Naive thymus-derived CD4-positive, alpha-beta T cell (primary cell): Measurements from ENCODE around the gene FCN3. TPM values are rescaled to one million over a fixed set of nuclear protein-coding genes. Genes with fewer than 3 reads are reported as not detected.
"Not testable (repeated sequence)": the region's sequence is repeated elsewhere in the genome, so short reads cannot be mapped to it uniquely, and the experiment has no call there.

Experiments
- ATAC-seq: fragments of 150-1000 bp; cut with Tn5 transposase; 2 replicates; pipeline ENCODE4 v1.10.0; 2021; ENCODE audit warnings: mild to moderate bottlenecking, moderate library complexity
- CTCF ChIA-PET: fragments of 350-600 bp; sonication (Branson Sonifier 250); formaldehyde crosslinking; loops from one replicate; lab custom pipeline; 2021; ENCODE audit warnings: antibody characterized with exemption; lab: Charles Lee
- POLR2A ChIA-PET: fragments of 350-600 bp; sonication (Branson Sonifier 250); formaldehyde crosslinking; loops from one replicate; lab custom pipeline; 2021; ENCODE audit warnings: antibody characterized with exemption, inconsistent platforms; lab: Charles Lee
- DNase-seq, 9 donors: peaks; one replicate each; pipeline versions ENCODE4 v3.0.0 to v3.0.0-alpha.2; 2020 to 2022; ENCODE audit warnings: mixed read lengths in 1 of 9
- H3K27ac ChIP-seq: one replicate; pipeline ENCODE4 v1.7.0; 2013; ENCODE audit warnings: mild to moderate bottlenecking, low read depth, low read length, moderate library complexity
- H3K27me3 ChIP-seq, 2 donors: one replicate each; pipeline ENCODE4 v1.7.0; 2013; ENCODE audit warnings: low read length in 2 of 2, mild to moderate bottlenecking in 2 of 2, moderate library complexity in 2 of 2; ENCODE audit not compliant: control insufficient read depth in 2 of 2, insufficient read depth in 2 of 2
- H3K36me3 ChIP-seq, 3 experiments: 1 replicate in 2 of 3; 2 replicates in 1 of 3; pipeline ENCODE4 v1.7.0; 2013; ENCODE audit warnings: low read length in 3 of 3, mild to moderate bottlenecking in 3 of 3, moderate library complexity in 1 of 3; ENCODE audit not compliant: insufficient read depth in 3 of 3, control insufficient read depth in 2 of 3
- H3K4me1 ChIP-seq, 2 donors: one replicate each; pipeline ENCODE4 v1.7.0; 2013; ENCODE audit warnings: low read length in 2 of 2, mild to moderate bottlenecking in 2 of 2, moderate library complexity in 1 of 2; ENCODE audit not compliant: control insufficient read depth in 2 of 2, insufficient read depth in 2 of 2
- H3K4me3 ChIP-seq: 2 replicates; pipeline ENCODE4 v1.7.0; 2013; ENCODE audit warnings: mild to moderate bottlenecking, low read length
- H3K9me3 ChIP-seq, 3 experiments: 1 replicate in 2 of 3; 2 replicates in 1 of 3; pipeline ENCODE4 v1.7.0; 2013; ENCODE audit warnings: low read length in 3 of 3; ENCODE audit not compliant: control insufficient read depth in 2 of 3
- H3K27ac Mint-ChIP-seq, 9 donors: one replicate each; pipeline ENCODE4 v1.8.0; 2020 to 2022; ENCODE audit warnings: mixed read lengths in 9 of 9, mild to moderate bottlenecking in 8 of 9, moderate library complexity in 5 of 9, inconsistent platforms in 2 of 9
- H3K27me3 Mint-ChIP-seq, 5 donors: one replicate each; pipeline ENCODE4 v1.8.0; 2021 to 2022; ENCODE audit warnings: mixed read lengths in 5 of 5, mild to moderate bottlenecking in 1 of 5
- H3K36me3 Mint-ChIP-seq, 5 donors: one replicate each; pipeline ENCODE4 v1.8.0; 2020 to 2022; ENCODE audit warnings: mixed read lengths in 5 of 5, mild to moderate bottlenecking in 3 of 5, inconsistent platforms in 1 of 5
- H3K4me1 Mint-ChIP-seq, 7 donors: one replicate each; pipeline ENCODE4 v1.8.0; 2020 to 2022; ENCODE audit warnings: mixed read lengths in 7 of 7, mild to moderate bottlenecking in 3 of 7, inconsistent platforms in 1 of 7
- H3K4me3 Mint-ChIP-seq, 10 donors: one replicate each; pipeline ENCODE4 v1.8.0; 2020 to 2022; ENCODE audit warnings: mild to moderate bottlenecking in 10 of 10, mixed read lengths in 10 of 10, moderate library complexity in 6 of 10, inconsistent platforms in 2 of 10
- H3K9me3 Mint-ChIP-seq, 11 donors: one replicate each; pipeline ENCODE4 v1.8.0; 2020 to 2022; ENCODE audit warnings: mixed read lengths in 11 of 11, mild to moderate bottlenecking in 4 of 11, inconsistent platforms in 1 of 11, moderate library complexity in 1 of 11
- intact Hi-C, 2 donors: fragments of 100-400 bp; cut with micrococcal nuclease; formaldehyde crosslinking; loops; one replicate each; pipeline ENCODE4 v1.15.1; 2023
- polyA plus RNA-seq, 2 donors: library from polyadenylated mRNA; unstranded; fragments of 300-500 nt; fragmentation: Illumina TruSeq; gene quantifications; one replicate each; pipeline ENCODE4 v1.2.3, GENCODE V29; 2021
- total RNA-seq, 6 experiments: library from RNA in 5 of 6; stranded (reverse) in 5 of 6; gene quantifications; 1 replicate in 5 of 6; 2 replicates in 1 of 6; pipeline ENCODE4 v1.2.3 and lab custom pipeline; 2021 to 2026

The FCN3 gene
- total and polyA plus RNA-seq, 7 experiments from 2014 or later, result not detected

DNA sequence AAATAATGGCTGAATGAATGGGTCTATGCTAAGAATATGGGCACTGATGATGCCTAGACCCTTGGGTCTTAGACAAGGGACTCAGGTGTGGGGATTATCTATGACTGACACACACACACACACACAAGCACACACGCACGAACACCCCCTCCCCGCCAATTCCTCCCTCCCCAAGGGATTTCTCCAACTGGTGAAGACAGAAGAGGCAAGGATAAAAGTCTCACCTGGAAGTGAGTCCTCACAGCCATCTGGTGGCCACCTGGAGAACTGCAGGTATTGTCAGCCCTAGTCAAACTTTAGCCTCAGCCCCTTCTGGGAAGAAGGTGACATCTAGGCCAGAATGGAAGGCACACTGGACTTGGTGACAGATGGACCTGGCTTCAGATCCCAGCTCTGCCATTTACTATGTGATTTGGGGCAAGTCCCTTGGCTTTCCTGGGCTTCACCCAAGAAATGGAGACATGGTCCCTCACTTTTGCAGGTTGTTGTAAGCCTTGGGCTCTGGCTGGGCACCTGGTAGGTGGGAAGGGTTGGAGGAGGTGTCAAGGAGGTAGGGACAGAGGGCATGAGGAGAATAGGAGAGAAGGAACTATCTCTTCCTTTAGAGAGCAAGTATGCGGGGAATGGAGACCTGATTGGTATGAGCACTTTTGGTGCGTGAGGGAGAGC is 13.8 kb upstream of the FCN3 start:
- Histone ChIP-seq H3K27ac (no peak overlapping the region), H3K4me1 (peaks cover 9 to 12% of the 10 kb centered on the region in 2 donors), H3K9me3 (no peaks in the 10 kb centered on the region), H3K36me3 (no peaks in the 10 kb centered on the region), H3K4me3 (no peak overlapping the region), H3K27me3 (no peaks in the 10 kb centered on the region)
- intact Hi-C loops, result loop anchor here (1.0 kb wide), 6 partner anchors 23 to 92 kb away; no protein-coding TSS in a partner anchor
- CTCF ChIA-PET, result interaction anchor here (0.6 to 8.5 kb wide), 12 partner anchors 22 to 705 kb away, joined by 3 to 123 read pairs (median 6); partner anchors contain the start of genes MAP3K6, STX12 and SYTL1
- Mint-ChIP-seq H3K4me3 (peak overlapping the region in 1 of 10 donors; percentile 6), H3K27ac (peak overlapping the region in 5 of 9 donors; percentile 46 to 79 (median 68)), H3K27me3 (peaks cover 0 to 26% (median 0%) of the 10 kb centered on the region in 5 donors), H3K9me3 (peaks cover 0 to 1% (median 0%) of the 10 kb centered on the region in 11 donors), H3K36me3 (no peaks in the 10 kb centered on the region), H3K4me1 (peaks cover 9 to 20% (median 14%) of the 10 kb centered on the region in 7 donors)
- DNase-seq (peak; percentile 45 to 77 (median 63)), ATAC-seq (no peak)
- POLR2A ChIA-PET, result interaction anchor here (0.7 kb wide), 1 partner anchor 79 kb away, joined by 3 read pairs; no protein-coding TSS in a partner anchor

DNA sequence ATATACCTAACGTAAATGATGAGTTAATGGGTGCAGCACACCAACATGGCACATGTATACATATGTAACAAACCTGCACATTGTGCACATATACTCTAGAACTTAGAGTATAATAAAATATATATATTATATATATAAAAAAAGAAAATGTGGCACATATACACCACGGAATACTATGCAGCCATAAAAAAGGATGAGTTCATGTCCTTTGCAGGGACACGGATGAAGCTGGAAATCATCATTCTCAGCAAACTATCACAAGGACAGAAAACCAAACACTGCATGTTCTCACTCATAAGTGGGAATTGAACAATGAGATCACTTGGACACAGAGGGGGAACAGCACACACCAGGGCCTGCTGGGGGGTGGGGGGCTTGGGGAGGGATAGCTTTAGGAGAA is 10.2 kb upstream of the FCN3 start:
- POLR2A ChIA-PET, result interaction anchor here (1.1 to 1.2 kb wide), 2 partner anchors 27 to 85 kb away, joined by 3 to 4 read pairs; no protein-coding TSS in a partner anchor
- H3K4me1 ChIP-seq, H3K36me3 ChIP-seq, H3K27me3 ChIP-seq, H3K27ac Mint-ChIP-seq, H3K4me3 ChIP-seq, ATAC-seq, H3K9me3 ChIP-seq, H3K9me3 Mint-ChIP-seq, intact Hi-C loops, H3K4me3 Mint-ChIP-seq, H3K4me1 Mint-ChIP-seq, DNase-seq, H3K36me3 Mint-ChIP-seq, H3K27ac ChIP-seq: not testable (repeated sequence)
- peaks cover 0 to 25% (median 0%) of the 10 kb centered on the region in 5 donors for H3K27me3 Mint-ChIP-seq
- CTCF ChIA-PET, result interaction anchor here (0.9 to 8.5 kb wide), 5 partner anchors 11 to 85 kb away, joined by 3 to 123 read pairs (median 7); no protein-coding TSS in a partner anchor

DNA sequence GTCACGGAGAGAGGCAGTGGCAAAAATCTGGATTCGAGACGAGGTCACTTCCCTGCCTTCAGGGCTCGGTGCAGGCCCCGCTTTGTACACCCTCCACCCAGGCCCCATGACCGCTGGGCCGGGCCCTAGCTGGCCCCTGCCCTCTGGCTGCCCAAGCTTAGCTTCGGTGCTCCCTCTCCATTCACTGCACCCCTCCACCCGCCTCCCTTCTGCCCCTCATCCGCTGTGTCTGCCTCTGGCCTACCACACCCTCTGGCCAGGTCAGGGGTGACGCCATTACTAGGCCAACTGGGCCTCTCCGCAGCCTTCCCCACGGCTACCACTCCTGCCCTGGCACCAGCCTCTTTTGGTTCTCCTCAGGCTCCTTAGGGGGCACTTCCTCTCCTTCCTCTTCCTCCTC is 9.0 kb upstream of the FCN3 start:
- Histone ChIP-seq H3K9me3 (no peaks in the 10 kb centered on the region), H3K4me3 (no peak overlapping the region), H3K36me3 (no peaks in the 10 kb centered on the region), H3K4me1 (no peaks in the 10 kb centered on the region), H3K27ac (no peak overlapping the region), H3K27me3 (no peaks in the 10 kb centered on the region)
- Mint-ChIP-seq H3K27ac (no peak overlapping the region), H3K9me3 (no peaks in the 10 kb centered on the region), H3K27me3 (peaks cover 0 to 23% (median 0%) of the 10 kb centered on the region in 5 donors), H3K4me1 (peaks cover 0 to 8% (median 0%) of the 10 kb centered on the region in 7 donors), H3K36me3 (no peaks in the 10 kb centered on the region), H3K4me3 (no peak overlapping the region)
- ChIA-PET POLR2A (interaction anchor here (1.2 kb wide), 1 partner anchor 26 kb away, joined by 4 read pairs; no protein-coding TSS in a partner anchor), CTCF (interaction anchor here (0.7 to 8.5 kb wide), 4 partner anchors 29 to 210 kb away, joined by 3 to 123 read pairs (median 38); no protein-coding TSS in a partner anchor)
- no peak for ATAC-seq
- intact Hi-C loops, result loop anchor here (1.0 kb wide), 2 partner anchors 17 to 18 kb away; partner anchors contain the start of gene MAP3K6 (in 1 of the 2)
- no peak for DNase-seq

DNA sequence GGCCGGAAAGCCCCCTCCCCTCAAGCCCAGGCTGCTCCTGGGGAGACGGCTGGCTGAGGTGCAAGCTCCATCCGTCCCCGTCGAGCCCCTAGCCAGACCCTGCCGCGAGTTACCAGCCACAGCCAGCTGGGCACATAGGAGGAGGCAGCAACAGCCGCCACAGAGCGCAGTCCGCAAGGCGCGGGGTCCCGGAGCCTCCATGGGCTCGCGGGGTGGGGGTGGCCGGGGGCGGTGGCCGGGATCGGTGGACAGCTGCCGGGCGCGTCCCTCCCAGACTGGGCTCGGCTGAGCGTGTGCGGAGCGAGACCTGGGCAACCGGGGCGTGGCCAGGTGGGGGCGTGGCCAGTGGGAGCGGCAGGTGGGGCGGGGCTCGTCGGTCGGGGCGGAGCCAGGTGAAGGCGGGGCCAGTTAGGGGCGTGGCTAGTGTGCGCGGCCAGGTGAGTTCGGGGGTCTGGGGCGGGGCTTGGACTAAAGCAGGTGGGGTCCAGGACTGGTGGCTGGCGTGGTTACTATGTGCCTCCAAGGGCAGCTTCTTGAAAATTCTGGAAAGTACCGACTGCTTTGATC is 8.5 kb upstream of the FCN3 start, which contains the start of gene CD164L2:
Gene CD164L2 (minus strand): TSS at position 295 of the 567 bp plus-strand sequence. CDS start 94 bp downstream, at position 201.
- ChIA-PET CTCF (interaction anchor here (0.6 to 8.5 kb wide), 4 partner anchors 8 to 89 kb away, joined by 3 to 123 read pairs (median 4); no protein-coding TSS in a partner anchor), POLR2A (no interaction called here)
- ATAC-seq, result peak; percentile 84
- Mint-ChIP-seq H3K27ac (no peak within 1 kb of the TSS), H3K4me1 (peaks cover 0 to 5% (median 0%) of the 10 kb centered on the region in 7 donors), H3K36me3 (no peaks in the 10 kb centered on the region), H3K4me3 (peak within 1 kb of the TSS in 1 of 10 donors; percentile 23), H3K27me3 (peaks cover 0 to 19% (median 0%) of the 10 kb centered on the region in 5 donors), H3K9me3 (no peaks in the 10 kb centered on the region)
- DNase-seq, result peak in 5 of 9 donors; percentile 42 to 68 (median 53)
- Histone ChIP-seq H3K27me3 (no peaks in the 10 kb centered on the region), H3K9me3 (no peaks in the 10 kb centered on the region), H3K4me3 (no peak within 1 kb of the TSS), H3K36me3 (no peaks in the 10 kb centered on the region), H3K27ac (no peak within 1 kb of the TSS), H3K4me1 (no peaks in the 10 kb centered on the region)
- intact Hi-C loops, result loop anchor here (1.0 kb wide), 2 partner anchors 17 to 18 kb away; partner anchors contain the start of gene MAP3K6 (in 1 of the 2)

DNA sequence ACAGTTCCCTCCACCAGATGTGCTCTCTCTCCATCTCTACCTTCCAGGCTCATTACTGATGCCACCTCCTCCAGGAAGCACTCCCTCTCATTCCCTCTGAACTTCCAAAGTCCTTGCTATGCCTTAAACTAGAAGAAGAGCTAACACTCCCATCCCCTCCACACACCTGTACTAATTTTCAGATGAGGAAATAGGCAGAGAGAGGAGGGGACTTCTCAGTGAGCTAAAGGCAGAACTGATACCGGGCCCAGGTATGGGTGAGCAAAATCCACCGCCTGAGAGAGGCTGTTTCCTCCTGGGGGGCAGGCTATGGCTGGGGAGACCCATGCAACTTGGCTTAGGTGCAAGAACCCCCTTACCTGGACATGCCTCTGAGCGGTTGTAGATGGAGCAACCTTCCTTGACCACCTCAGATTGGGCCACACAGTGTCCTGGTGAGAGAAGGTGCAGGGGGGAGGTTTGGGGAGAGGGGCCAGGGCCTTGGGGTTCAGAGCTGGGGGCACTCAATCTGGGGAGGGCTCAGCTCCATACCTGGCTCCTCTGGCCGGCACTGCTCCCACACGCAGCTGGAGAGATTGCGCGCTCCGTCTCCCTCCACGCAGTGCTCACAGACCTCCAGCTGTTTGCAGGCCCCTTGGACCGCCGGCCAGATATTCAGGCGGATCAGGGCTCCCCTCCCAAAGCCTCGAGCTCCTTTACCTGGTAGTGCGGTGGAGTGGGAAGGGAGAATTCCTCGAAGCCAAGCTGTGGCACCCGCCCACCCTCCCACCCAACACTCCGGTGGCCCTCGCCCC is 7.5 kb upstream of the FCN3 start:
- Histone ChIP-seq H3K27ac (no peak overlapping the region), H3K4me1 (no peaks in the 10 kb centered on the region), H3K4me3 (no peak overlapping the region), H3K36me3 (no peaks in the 10 kb centered on the region), H3K27me3 (no peaks in the 10 kb centered on the region), H3K9me3 (no peaks in the 10 kb centered on the region)
- intact Hi-C loops, result no loop called here
- Mint-ChIP-seq H3K36me3 (no peaks in the 10 kb centered on the region), H3K4me3 (no peak overlapping the region), H3K9me3 (no peaks in the 10 kb centered on the region), H3K27ac (no peak overlapping the region), H3K4me1 (peaks cover 0 to 5% (median 0%) of the 10 kb centered on the region in 7 donors), H3K27me3 (peaks cover 0 to 19% (median 0%) of the 10 kb centered on the region in 5 donors)
- POLR2A ChIA-PET, result interaction anchor here (0.7 kb wide), 1 partner anchor 12 kb away, joined by 3 read pairs; no protein-coding TSS in a partner anchor
- CTCF ChIA-PET, result interaction anchor here (0.8 to 8.5 kb wide), 4 partner anchors 9 to 88 kb away, joined by 3 to 123 read pairs (median 6); no protein-coding TSS in a partner anchor
- ATAC-seq, result no peak
- no peak for DNase-seq
